Endothelial cell (in vitro differentiated cells): ENCODE data around the gene FIGNL1. TPM values are rescaled to one million over a fixed set of nuclear protein-coding genes. Genes with fewer than 3 reads are reported as not detected.

ENCODE experiments used
- DNase-seq: peaks from one replicate; pipeline ENCODE4 v3.0.0; 2021; ENCODE audit warnings: low spot score
- H3K27ac Mint-ChIP-seq: one replicate; pipeline ENCODE4 v1.8.0; 2021; ENCODE audit warnings: mixed read lengths, inconsistent platforms; ENCODE audit not compliant: unreplicated experiment
- H3K27me3 Mint-ChIP-seq: one replicate; pipeline ENCODE4 v1.8.0; 2021; ENCODE audit warnings: mild to moderate bottlenecking, moderate library complexity, mixed read lengths, inconsistent platforms; ENCODE audit not compliant: unreplicated experiment
- H3K36me3 Mint-ChIP-seq: one replicate; pipeline ENCODE4 v1.8.0; 2021; ENCODE audit warnings: mild to moderate bottlenecking, low read depth, mixed read lengths, inconsistent platforms; ENCODE audit not compliant: unreplicated experiment
- H3K4me1 Mint-ChIP-seq: one replicate; pipeline ENCODE4 v1.8.0; 2021; ENCODE audit warnings: mild to moderate bottlenecking, mixed read lengths, inconsistent platforms; ENCODE audit not compliant: unreplicated experiment
- H3K4me3 Mint-ChIP-seq: one replicate; pipeline ENCODE4 v1.8.0; 2021; ENCODE audit warnings: mild to moderate bottlenecking, mixed read lengths, inconsistent platforms; ENCODE audit not compliant: unreplicated experiment
- H3K9me3 Mint-ChIP-seq: one replicate; pipeline ENCODE4 v1.8.0; 2021; ENCODE audit warnings: mixed read lengths, inconsistent platforms; ENCODE audit not compliant: unreplicated experiment
- total RNA-seq: library from RNA; stranded (reverse); fragmentation: NEBNext Ultra II Directional; extraction: Animal tissue kit (Norgen Biotek cat#: 25700); gene quantifications from one replicate; pipeline ENCODE4 v1.2.1, GENCODE V29; 2021; ENCODE audit not compliant: unreplicated experiment
- TF ChIP-seq, protein P1 (sequence below): fragments of 200-600 bp; sonication (generic); IDR thresholded peaks from one replicate; pipeline ENCODE4 v1.5.0; 2021; ENCODE audit warnings: antibody characterized with exemption; ENCODE audit not compliant: unreplicated experiment

FIGNL1 gene
- total RNA-seq, 1 donor from 2014 or later = 18.4 TPM

DNA sequence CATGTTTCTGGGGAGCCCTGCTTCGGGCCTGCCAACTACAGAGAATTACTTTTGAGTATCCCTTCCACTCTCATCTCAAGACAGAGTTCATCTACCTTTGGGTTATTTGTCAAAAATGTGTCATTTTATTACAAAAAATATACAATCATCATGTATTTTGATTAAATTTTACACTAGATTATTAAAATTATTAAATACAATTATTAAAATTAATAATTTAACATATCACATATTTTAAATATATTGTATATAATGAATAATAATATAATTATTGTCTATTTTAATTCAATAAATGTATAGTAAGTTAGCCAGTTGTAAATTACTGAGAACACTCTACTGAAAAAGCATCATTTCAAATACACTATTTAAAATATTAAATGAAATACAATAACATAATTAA lies 50.9 kb downstream of the FIGNL1 start:
- no peak overlapping the region for H3K27ac Mint-ChIP-seq
- H3K4me1 Mint-ChIP-seq = no peaks in the 10 kb centered on the region
- H3K4me3 Mint-ChIP-seq = no peak overlapping the region
- H3K9me3 Mint-ChIP-seq = no peaks in the 10 kb centered on the region
- TF ChIP-seq, protein P1, sequence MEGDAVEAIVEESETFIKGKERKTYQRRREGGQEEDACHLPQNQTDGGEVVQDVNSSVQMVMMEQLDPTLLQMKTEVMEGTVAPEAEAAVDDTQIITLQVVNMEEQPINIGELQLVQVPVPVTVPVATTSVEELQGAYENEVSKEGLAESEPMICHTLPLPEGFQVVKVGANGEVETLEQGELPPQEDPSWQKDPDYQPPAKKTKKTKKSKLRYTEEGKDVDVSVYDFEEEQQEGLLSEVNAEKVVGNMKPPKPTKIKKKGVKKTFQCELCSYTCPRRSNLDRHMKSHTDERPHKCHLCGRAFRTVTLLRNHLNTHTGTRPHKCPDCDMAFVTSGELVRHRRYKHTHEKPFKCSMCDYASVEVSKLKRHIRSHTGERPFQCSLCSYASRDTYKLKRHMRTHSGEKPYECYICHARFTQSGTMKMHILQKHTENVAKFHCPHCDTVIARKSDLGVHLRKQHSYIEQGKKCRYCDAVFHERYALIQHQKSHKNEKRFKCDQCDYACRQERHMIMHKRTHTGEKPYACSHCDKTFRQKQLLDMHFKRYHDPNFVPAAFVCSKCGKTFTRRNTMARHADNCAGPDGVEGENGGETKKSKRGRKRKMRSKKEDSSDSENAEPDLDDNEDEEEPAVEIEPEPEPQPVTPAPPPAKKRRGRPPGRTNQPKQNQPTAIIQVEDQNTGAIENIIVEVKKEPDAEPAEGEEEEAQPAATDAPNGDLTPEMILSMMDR = no peak
- peaks cover 5% of the 10 kb centered on the region for H3K36me3 Mint-ChIP-seq
- H3K27me3 Mint-ChIP-seq = peaks cover 1% of the 10 kb centered on the region
- no peak for DNase-seq

DNA sequence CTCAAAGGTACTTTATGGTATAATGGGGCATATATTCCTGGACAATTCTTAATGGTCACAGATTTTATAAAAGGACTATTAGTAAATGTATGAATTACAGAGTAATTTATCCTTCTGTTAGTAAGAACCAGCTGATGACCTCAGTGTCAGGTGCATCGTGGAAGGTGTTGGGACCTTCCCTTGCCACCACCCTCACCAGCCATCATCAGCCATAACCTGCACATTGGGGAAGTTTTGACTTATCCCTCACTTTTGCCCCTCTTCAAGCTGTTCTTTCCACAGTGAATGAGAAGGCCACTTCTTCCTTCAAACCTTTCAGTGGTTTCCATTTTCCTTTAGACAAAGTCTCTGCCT lies 52.2 kb downstream of the FIGNL1 start:
- DNase-seq = no peak
- Mint-ChIP-seq H3K27ac (no peak overlapping the region), H3K4me3 (no peak overlapping the region), H3K27me3 (peaks cover 1% of the 10 kb centered on the region), H3K36me3 (peaks cover 8% of the 10 kb centered on the region), H3K4me1 (no peaks in the 10 kb centered on the region), H3K9me3 (no peaks in the 10 kb centered on the region)
- TF ChIP-seq, protein P1 = no peak

- Mint-ChIP-seq H3K4me1 (no peaks in the 10 kb centered on the region), H3K9me3 (no peaks in the 10 kb centered on the region), H3K4me3 (no peak overlapping the region), H3K27me3 (peaks cover 1% of the 10 kb centered on the region), H3K36me3 (peaks cover 11% of the 10 kb centered on the region), H3K27ac (no peak overlapping the region)
- no peak for DNase-seq
- TF ChIP-seq, protein P1 = no peak
These were observed 52.7 kb downstream of the FIGNL1 start for GRCh38 chr7:50397320-50397970.

GRCh38 chr7:50396856-50397255 lies 53.3 kb downstream of the FIGNL1 start:
- no peak for DNase-seq
- H3K4me3 Mint-ChIP-seq = no peak overlapping the region
- H3K36me3 Mint-ChIP-seq = peaks cover 11% of the 10 kb centered on the region
- peaks cover 1% of the 10 kb centered on the region for H3K27me3 Mint-ChIP-seq
- no peaks in the 10 kb centered on the region for H3K4me1 Mint-ChIP-seq
- TF ChIP-seq, protein P1 = no peak
- no peaks in the 10 kb centered on the region for H3K9me3 Mint-ChIP-seq
- no peak overlapping the region for H3K27ac Mint-ChIP-seq

DNA sequence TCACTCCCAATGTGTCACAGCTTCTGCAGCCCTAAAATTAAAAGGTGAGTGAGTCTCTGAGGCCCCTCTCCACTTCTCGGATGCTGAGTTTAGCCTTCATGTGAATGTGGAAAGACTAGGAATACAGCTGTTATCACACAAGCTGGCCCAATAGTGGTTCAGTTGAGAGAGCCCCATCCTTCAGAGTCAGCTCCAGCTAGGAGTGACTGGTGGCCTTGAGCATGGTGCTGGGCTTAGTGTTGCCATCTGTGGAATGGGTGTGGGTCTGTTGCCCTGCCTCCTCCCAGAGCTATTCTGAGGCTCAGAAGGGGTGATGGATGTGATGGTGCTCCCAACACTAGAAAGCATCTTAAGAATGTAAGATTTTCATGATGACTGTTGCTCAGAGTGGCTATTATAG lies 55.8 kb downstream of the FIGNL1 start:
- DNase-seq = no peak
- H3K36me3 Mint-ChIP-seq = peaks cover 6% of the 10 kb centered on the region
- no peak overlapping the region for H3K4me3 Mint-ChIP-seq
- H3K27me3 Mint-ChIP-seq = no peaks in the 10 kb centered on the region
- no peak overlapping the region for H3K27ac Mint-ChIP-seq
- TF ChIP-seq, protein P1 = no peak
- no peaks in the 10 kb centered on the region for H3K4me1 Mint-ChIP-seq
- H3K9me3 Mint-ChIP-seq = no peaks in the 10 kb centered on the region

Other genes with a start within 250 kb of the FIGNL1 start
- 3.1 TPM for gene IKZF1, start 145.6 kb downstream of the FIGNL1 start, total RNA-seq
- gene DDC, start 115.1 kb upstream of the FIGNL1 start, total RNA-seq = not detected